Measurements from ENCODE around the gene GOLGA6L2.
"Not testable (repeated sequence)": the region's sequence is repeated elsewhere in the genome, so short reads cannot be mapped to it uniquely, and the experiment has no call there.

Gene GOLGA6L2

GRCh38 chr15:23422946-23423708, 23.9 kb downstream of the GOLGA6L2 start:
- no peak for DNase-seq

GRCh38 chr15:23422099-23422945, 24.7 kb downstream of the GOLGA6L2 start:
- no peak for DNase-seq

- no peak for DNase-seq
These were observed 26.1 kb downstream of the GOLGA6L2 start for GRCh38 chr15:23420806-23421575.

GRCh38 chr15:23416349-23417276, 30.4 kb downstream of the GOLGA6L2 start:
- DNase-seq = no peak

GRCh38 chr15:23415866-23416265, 31.2 kb downstream of the GOLGA6L2 start:
- DNase-seq = not testable (repeated sequence)

- DNase-seq = no peak
These were observed 31.6 kb downstream of the GOLGA6L2 start for GRCh38 chr15:23415321-23415865.

- not testable (repeated sequence) for DNase-seq
These were observed 34.0 kb downstream of the GOLGA6L2 start for GRCh38 chr15:23412881-23413600.

GRCh38 chr15:23411841-23412240, 35.2 kb downstream of the GOLGA6L2 start:
- no peak for DNase-seq

GRCh38 chr15:23403550-23403949, 43.5 kb downstream of the GOLGA6L2 start:
- no peak for DNase-seq

GRCh38 chr15:23402544-23402943, 44.5 kb downstream of the GOLGA6L2 start:
- DNase-seq = no peak

- no peak for DNase-seq
These were observed 44.9 kb downstream of the GOLGA6L2 start for GRCh38 chr15:23402140-23402539.

GRCh38 chr15:23401627-23402026, 45.4 kb downstream of the GOLGA6L2 start:
- DNase-seq = no peak

GRCh38 chr15:23399207-23399606, 47.8 kb downstream of the GOLGA6L2 start:
- DNase-seq = not testable (repeated sequence)

GRCh38 chr15:23398357-23398756, 48.7 kb downstream of the GOLGA6L2 start:
- DNase-seq = not testable (repeated sequence)

GRCh38 chr15:23397779-23398178, 49.3 kb downstream of the GOLGA6L2 start:
- no peak for DNase-seq

GRCh38 chr15:23395832-23396231, 51.2 kb downstream of the GOLGA6L2 start:
- DNase-seq = no peak

GRCh38 chr15:23395030-23395692, 51.9 kb downstream of the GOLGA6L2 start:
- no peak for DNase-seq

Measured in inflammatory macrophage treated with lipopolysaccharide for 1 hour (primary cell).